Left ventricle myocardium inferior (tissue), 1 donor: ENCODE data around the gene MSMB. TPM values are rescaled to one million over a fixed set of nuclear protein-coding genes. Genes with fewer than 3 reads are reported as not detected.
"Not testable (repeated sequence)": the region's sequence is repeated elsewhere in the genome, so short reads cannot be mapped to it uniquely, and the experiment has no call there.

Experiments used
- DNase-seq: peaks from one replicate; pipeline ENCODE4 v3.0.0-alpha.2; 2020
- H3K27ac ChIP-seq: fragments of 200-600 bp; replicated peaks from 2 replicates; pipeline ENCODE4 v1.8.0; 2021
- H3K27me3 ChIP-seq: fragments of 200-600 bp; 2 replicates; pipeline ENCODE4 v1.8.0; 2021; ENCODE audit warnings: low read depth
- H3K36me3 ChIP-seq: fragments of 200-600 bp; 2 replicates; pipeline ENCODE4 v1.8.0; 2021
- H3K4me1 ChIP-seq: fragments of 200-600 bp; 2 replicates; pipeline ENCODE4 v1.8.0; 2021
- H3K4me3 ChIP-seq: fragments of 200-600 bp; 2 replicates; pipeline ENCODE4 v1.8.0; 2021; ENCODE audit warnings: mild to moderate bottlenecking, moderate library complexity
- H3K9me3 ChIP-seq: fragments of 200-600 bp; replicated peaks from 2 replicates; pipeline ENCODE4 v1.8.0; 2021
- CTCF ChIP-seq: fragments of 200-600 bp; IDR thresholded peaks from 2 replicates; pipeline ENCODE4 v1.8.0; 2021; ENCODE audit warnings: antibody characterized with exemption, mild to moderate bottlenecking, borderline replicate concordance
- intact Hi-C: fragments of 100-400 bp; cut with micrococcal nuclease; formaldehyde crosslinking; loops from one replicate; pipeline ENCODE4 v1.11.0; 2022
- total RNA-seq: library from RNA; stranded (reverse); fragmentation: NEBNext Ultra II Directional; extraction: Animal tissue kit (Norgen Biotek cat#: 25700); gene quantifications from one replicate; pipeline ENCODE4 v1.2.1, GENCODE V29; 2021
- donor health status: DM: no; HTN: yes; CAD: no; lungs with severe emphysema.

MSMB gene
- total RNA-seq, 1 donor from 2014 or later = not detected

GRCh38 chr10:46055771-46056170 lies 9.7 kb upstream of the MSMB start:
- Histone ChIP-seq H3K4me1 (no peaks in the 10 kb centered on the region), H3K27ac (no peak overlapping the region), H3K4me3 (no peak overlapping the region), H3K36me3 (no peaks in the 10 kb centered on the region), H3K27me3 (peaks cover 25% of the 10 kb centered on the region), H3K9me3 (peaks cover 12% of the 10 kb centered on the region)
- DNase-seq = no peak
- TF ChIP-seq CTCF = no peak
- intact Hi-C loops = no loop called here

GRCh38 chr10:46053534-46054434 lies 7.7 kb upstream of the MSMB start:
- H3K27me3 ChIP-seq = peaks cover 37% of the 10 kb centered on the region
- no peaks in the 10 kb centered on the region for H3K4me1 ChIP-seq
- intact Hi-C loops = no loop called here
- TF ChIP-seq CTCF = no peak
- no peak overlapping the region for H3K4me3 ChIP-seq
- H3K27ac ChIP-seq = no peak overlapping the region
- H3K9me3 ChIP-seq = peaks cover 12% of the 10 kb centered on the region
- no peak for DNase-seq
- no peaks in the 10 kb centered on the region for H3K36me3 ChIP-seq

- no peak overlapping the region for H3K4me3 ChIP-seq
- intact Hi-C loops = no loop called here
- H3K4me1 ChIP-seq = no peaks in the 10 kb centered on the region
- no peak overlapping the region for H3K27ac ChIP-seq
- DNase-seq = no peak
- no peak for TF ChIP-seq CTCF
- H3K36me3 ChIP-seq = no peaks in the 10 kb centered on the region
- H3K27me3 ChIP-seq = peaks cover 46% of the 10 kb centered on the region
- peaks cover 12% of the 10 kb centered on the region for H3K9me3 ChIP-seq
Observed at GRCh38 chr10:46052791-46053375, 6.8 kb upstream of the MSMB start.

GRCh38 chr10:46052057-46052790 lies 6.2 kb upstream of the MSMB start:
- Histone ChIP-seq H3K4me3 (no peak overlapping the region), H3K36me3 (no peaks in the 10 kb centered on the region), H3K27me3 (peaks cover 52% of the 10 kb centered on the region), H3K27ac (no peak overlapping the region), H3K4me1 (no peaks in the 10 kb centered on the region), H3K9me3 (peaks cover 6% of the 10 kb centered on the region)
- no peak for TF ChIP-seq CTCF
- intact Hi-C loops = no loop called here
- no peak for DNase-seq

- Histone ChIP-seq H3K27me3 (peaks cover 61% of the 10 kb centered on the region), H3K27ac (no peak overlapping the region), H3K4me1 (no peaks in the 10 kb centered on the region), H3K36me3 (no peaks in the 10 kb centered on the region), H3K9me3 (no peaks in the 10 kb centered on the region), H3K4me3 (no peak overlapping the region)
- TF ChIP-seq CTCF = no peak
- intact Hi-C loops = no loop called here
- DNase-seq = no peak
Observed at GRCh38 chr10:46050941-46051623, 5.0 kb upstream of the MSMB start.

GRCh38 chr10:46049497-46049831 lies 3.4 kb upstream of the MSMB start:
- H3K27ac ChIP-seq, H3K4me3 ChIP-seq, H3K4me1 ChIP-seq, intact Hi-C loops, H3K9me3 ChIP-seq, H3K36me3 ChIP-seq, DNase-seq: not testable (repeated sequence)
- peaks cover 68% of the 10 kb centered on the region for H3K27me3 ChIP-seq
